ENCODE results near the gene DUSP15.

DNA sequence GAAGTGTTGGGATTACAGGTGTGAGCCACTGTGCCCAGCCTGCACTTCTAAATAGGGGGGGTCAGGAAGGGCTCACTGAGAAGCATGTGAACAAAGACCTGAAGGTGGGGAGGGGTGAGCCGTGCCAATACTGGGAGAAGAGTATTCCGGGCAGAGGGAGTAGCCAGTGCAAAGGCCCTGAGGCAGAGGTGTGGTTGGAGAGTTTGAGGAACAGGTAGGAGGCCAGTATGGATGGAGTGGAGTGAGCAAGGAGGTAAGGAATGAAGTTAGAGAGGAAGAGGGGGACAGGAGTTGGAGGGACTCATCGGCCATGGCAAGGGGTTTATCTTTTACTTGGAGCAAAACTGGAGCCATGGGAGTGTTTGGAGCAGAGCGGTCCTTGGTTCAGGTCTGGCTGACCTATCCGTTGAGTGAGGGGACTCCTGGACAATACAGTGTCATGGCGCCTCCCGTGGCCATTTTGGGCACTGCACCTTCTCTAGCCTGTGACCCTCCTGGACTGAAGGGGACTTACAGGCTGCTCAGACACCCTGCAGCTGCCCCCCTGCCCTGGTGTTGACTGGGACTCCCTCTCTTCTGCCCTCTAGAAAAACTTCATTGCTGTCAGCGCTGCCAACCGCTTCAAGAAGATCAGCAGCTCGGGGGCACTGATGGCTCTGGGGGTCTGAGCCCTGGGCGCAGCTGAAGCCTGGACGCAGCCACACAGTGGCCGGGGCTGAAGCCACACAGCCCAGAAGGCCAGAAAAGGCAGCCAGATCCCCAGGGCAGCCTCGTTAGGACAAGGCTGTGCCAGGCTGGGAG, 37.0 kb downstream of the DUSP15 start:
- TF ChIP-seq, protein P1, sequence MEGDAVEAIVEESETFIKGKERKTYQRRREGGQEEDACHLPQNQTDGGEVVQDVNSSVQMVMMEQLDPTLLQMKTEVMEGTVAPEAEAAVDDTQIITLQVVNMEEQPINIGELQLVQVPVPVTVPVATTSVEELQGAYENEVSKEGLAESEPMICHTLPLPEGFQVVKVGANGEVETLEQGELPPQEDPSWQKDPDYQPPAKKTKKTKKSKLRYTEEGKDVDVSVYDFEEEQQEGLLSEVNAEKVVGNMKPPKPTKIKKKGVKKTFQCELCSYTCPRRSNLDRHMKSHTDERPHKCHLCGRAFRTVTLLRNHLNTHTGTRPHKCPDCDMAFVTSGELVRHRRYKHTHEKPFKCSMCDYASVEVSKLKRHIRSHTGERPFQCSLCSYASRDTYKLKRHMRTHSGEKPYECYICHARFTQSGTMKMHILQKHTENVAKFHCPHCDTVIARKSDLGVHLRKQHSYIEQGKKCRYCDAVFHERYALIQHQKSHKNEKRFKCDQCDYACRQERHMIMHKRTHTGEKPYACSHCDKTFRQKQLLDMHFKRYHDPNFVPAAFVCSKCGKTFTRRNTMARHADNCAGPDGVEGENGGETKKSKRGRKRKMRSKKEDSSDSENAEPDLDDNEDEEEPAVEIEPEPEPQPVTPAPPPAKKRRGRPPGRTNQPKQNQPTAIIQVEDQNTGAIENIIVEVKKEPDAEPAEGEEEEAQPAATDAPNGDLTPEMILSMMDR (IDR thresholded peaks at IDR 0.05) = peak; percentile 93
- no peak for TF ChIP-seq EZH2phosphoT487 (IDR thresholded peaks at IDR 0.05)

All from neural progenitor cell (in vitro differentiated cells).